HEK293T (cell line): ENCODE data around the gene ACIN1.
"Not testable (repeated sequence)": the region's sequence is repeated elsewhere in the genome, so short reads cannot be mapped to it uniquely, and the experiment has no call there.

Experiments used
- CTCF ChIA-PET: fragments of 350-600 bp; formaldehyde crosslinking; extraction: SDS; loops from one replicate; lab custom pipeline; 2021; ENCODE audit warnings: antibody characterized with exemption, inconsistent platforms; lab: Yijun Ruan, JAX
- POLR2A ChIA-PET: fragments of 350-600 bp; formaldehyde crosslinking; extraction: SDS; loops from one replicate; lab custom pipeline; 2020; ENCODE audit warnings: antibody characterized with exemption, inconsistent platforms; lab: Yijun Ruan, JAX
- DNase-seq: peaks from one replicate; pipeline ENCODE4 v3.0.0; 2012; ENCODE audit warnings: mixed read lengths; ENCODE audit errors: extremely low spot score
- ARNT ChIP-seq: fragments of 450-650 bp; IDR thresholded peaks from 2 replicates; pipeline ENCODE4 v1.6.1; 2017; ENCODE audit warnings: mild to moderate bottlenecking
- BHLHE40 ChIP-seq: fragments of 450-650 bp; IDR thresholded peaks from 2 replicates; pipeline ENCODE4 v1.6.1; 2016; ENCODE audit warnings: mild to moderate bottlenecking, moderate library complexity, borderline replicate concordance
- CTBP1 ChIP-seq: fragments of 450-650 bp; IDR thresholded peaks from 2 replicates; pipeline ENCODE4 v1.6.1; 2016; ENCODE audit warnings: borderline replicate concordance
- ELF4 ChIP-seq: fragments of 450-650 bp; IDR thresholded peaks from 2 replicates; pipeline ENCODE4 v1.6.1; 2017; ENCODE audit warnings: antibody characterized with exemption
- FOXA1 ChIP-seq: fragments of 450-650 bp; IDR thresholded peaks from 2 replicates; pipeline ENCODE4 v1.6.1; 2016; ENCODE audit warnings: mild to moderate bottlenecking
- FOXK2 ChIP-seq: fragments of 450-650 bp; IDR thresholded peaks from 2 replicates; pipeline ENCODE4 v1.6.1; 2016; ENCODE audit warnings: mild to moderate bottlenecking
- FOXM1 ChIP-seq: fragments of 450-650 bp; IDR thresholded peaks from 2 replicates; pipeline ENCODE4 v1.6.1; 2017; ENCODE audit warnings: mild to moderate bottlenecking, borderline replicate concordance
- HDGF ChIP-seq: fragments of 450-650 bp; IDR thresholded peaks from 2 replicates; pipeline ENCODE4 v1.6.1; 2017; ENCODE audit warnings: antibody characterized with exemption, borderline replicate concordance
- L3MBTL2 ChIP-seq: fragments of 450-650 bp; conservative IDR thresholded peaks from 2 replicates; pipeline ENCODE4 v1.6.1; 2016; ENCODE audit warnings: mild to moderate bottlenecking
- LEF1 ChIP-seq: fragments of 450-650 bp; IDR thresholded peaks from 2 replicates; pipeline ENCODE4 v1.6.1; 2017; ENCODE audit warnings: mild to moderate bottlenecking, borderline replicate concordance
- NFRKB ChIP-seq: fragments of 450-650 bp; IDR thresholded peaks from 2 replicates; pipeline ENCODE4 v1.6.1; 2016; ENCODE audit warnings: mild to moderate bottlenecking, moderate library complexity
- SP1 ChIP-seq: fragments of 450-650 bp; IDR thresholded peaks from 2 replicates; pipeline ENCODE4 v1.6.1; 2017
- SUZ12 ChIP-seq: fragments of 450-650 bp; IDR thresholded peaks from 2 replicates; pipeline ENCODE4 v1.6.1; 2016; ENCODE audit warnings: mild to moderate bottlenecking
- TARDBP ChIP-seq: fragments of 450-650 bp; IDR thresholded peaks from 2 replicates; pipeline ENCODE4 v1.6.1; 2016
- ZNF384 ChIP-seq: fragments of 450-650 bp; IDR thresholded peaks from 2 replicates; pipeline ENCODE4 v1.6.1; 2016
- TF ChIP-seq, protein P1 (sequence below): fragments of 450-650 bp; IDR thresholded peaks from 2 replicates; pipeline ENCODE4 v1.6.1; 2016

ACIN1 gene

DNA sequence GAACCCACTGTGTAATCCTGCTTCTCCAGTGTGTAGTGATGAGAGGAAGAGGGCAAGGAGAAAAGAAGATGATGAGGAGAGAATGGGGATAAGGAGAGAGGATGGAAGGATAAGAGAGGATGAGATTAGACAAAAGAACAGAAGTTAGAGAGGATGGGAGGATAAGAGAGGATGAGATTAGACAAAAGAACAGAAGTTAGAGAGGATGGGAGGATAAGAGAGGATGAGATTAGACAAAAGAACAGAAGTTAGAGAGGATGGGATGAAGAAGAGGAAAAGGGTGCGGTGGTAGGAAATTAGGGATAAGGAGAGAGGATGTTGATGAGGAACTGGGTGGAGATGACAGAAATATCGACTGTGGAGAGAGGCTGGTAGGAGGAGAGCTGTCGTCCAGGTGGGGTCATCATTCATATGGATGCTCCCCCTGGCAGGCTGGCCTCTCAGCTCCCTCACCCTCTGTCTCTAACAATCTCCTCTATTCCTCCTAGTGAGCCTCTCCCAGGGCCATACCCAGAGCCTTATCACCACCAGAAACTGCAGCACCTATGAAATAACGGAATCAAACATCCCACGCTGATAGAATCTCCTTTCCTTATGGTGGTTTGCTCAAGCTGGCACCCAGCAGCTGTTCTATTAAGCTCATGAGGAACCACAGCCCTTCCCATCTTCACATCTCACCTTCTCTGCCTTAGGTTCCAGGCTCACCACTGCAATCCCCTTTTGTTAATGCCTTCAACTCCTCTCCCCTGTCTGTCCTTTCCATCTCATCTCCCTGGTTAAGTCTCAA, 15.8 kb upstream of the ACIN1 start:
- no peak for DNase-seq
- ChIA-PET POLR2A (interaction anchor here (0.9 to 3.3 kb wide), 4 partner anchors 11 to 38 kb away, joined by 3 to 28 read pairs (median 7); partner anchors contain the start of genes ACIN1 and C14orf119), CTCF (interaction anchor here (0.7 to 5.5 kb wide), 4 partner anchors 10 to 42 kb away, joined by 3 to 32 read pairs (median 4); partner anchors contain the start of genes ACIN1 and C14orf119)
- no peak for TF ChIP-seq FOXK2

DNA sequence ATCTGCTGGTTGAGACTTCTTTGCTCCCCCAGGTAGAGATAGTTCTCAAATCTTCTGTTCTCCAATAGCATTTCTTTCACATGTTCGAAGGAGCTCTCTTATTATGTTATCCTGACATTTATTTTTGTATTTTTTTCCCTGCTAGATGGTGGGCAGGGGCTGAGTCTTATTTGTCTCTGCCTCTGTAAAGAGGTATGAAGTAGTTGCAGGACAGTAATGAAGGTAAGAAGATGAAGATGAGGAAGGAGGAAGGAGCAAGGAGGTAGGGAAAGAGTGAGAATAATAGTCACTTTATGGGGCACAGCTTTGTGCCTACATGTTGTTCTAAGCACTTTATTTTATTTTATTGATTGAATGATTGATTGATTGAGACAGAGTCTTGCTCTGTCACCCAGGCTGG, 14.8 kb upstream of the ACIN1 start:
- CTCF ChIA-PET = interaction anchor here (0.6 to 5.5 kb wide), 6 partner anchors 11 to 76 kb away, joined by 3 to 32 read pairs (median 6); partner anchors contain the start of genes ACIN1 and C14orf119

DNA sequence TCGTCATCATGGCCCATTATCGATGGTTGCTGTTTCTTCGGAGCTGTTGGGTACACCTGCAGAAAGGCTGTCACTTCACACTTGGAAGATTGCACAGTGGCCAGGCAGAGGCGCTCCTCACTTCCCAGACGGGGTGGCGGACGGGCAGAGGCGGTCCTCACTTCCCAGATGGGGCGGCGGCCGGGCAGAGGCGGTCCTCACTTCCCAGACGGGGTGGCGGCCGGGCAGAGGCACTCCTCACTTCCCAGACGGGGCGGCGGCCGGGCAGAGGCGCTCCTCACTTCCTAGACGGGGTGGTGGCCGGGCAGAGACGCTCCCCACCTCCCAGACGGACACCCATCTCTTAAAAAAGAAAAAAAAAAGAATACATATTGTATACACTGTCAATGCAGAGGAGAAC, 13.2 kb upstream of the ACIN1 start:
- ChIA-PET CTCF (interaction anchor here (1.0 to 5.5 kb wide), 4 partner anchors 13 to 122 kb away, joined by 3 to 32 read pairs (median 7); no protein-coding TSS in a partner anchor), POLR2A (interaction anchor here (1.3 to 3.3 kb wide), 2 partner anchors 13 to 40 kb away, joined by 5 to 28 read pairs; partner anchors contain the start of genes ACIN1 and C14orf119)
- DNase-seq = not testable (repeated sequence)

More for the DNA sequence above, 14.8 kb upstream of the ACIN1 start:
- POLR2A ChIA-PET = interaction anchor here (1.5 to 3.3 kb wide), 3 partner anchors 12 to 37 kb away, joined by 6 to 28 read pairs (median 8); partner anchors contain the start of genes ACIN1 and C14orf119
- no peak for DNase-seq
- TF ChIP-seq SUZ12 (no peak), ZNF384 (no peak), LEF1 (no peak), L3MBTL2 (no peak), NFRKB (no peak), HDGF (no peak), BHLHE40 (no peak), ELF4 (no peak)

DNA sequence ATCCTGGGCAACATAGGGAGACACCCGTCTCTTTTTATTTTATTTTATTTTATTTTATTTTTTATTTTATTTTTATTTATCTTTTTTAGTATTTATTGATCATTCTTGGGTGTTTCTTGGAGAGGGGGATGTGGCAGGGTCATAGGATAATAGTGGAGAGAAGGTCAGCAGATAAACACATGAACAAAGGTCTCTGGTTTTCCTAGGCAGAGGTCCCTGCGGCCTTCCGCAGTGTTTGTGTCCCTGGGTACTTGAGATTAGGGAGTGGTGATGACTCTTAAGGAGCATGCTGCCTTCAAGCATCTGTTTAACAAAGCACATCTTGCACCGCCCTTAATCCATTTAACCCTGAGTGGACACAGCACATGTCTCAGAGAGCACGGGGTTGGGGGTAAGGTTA, 12.7 kb upstream of the ACIN1 start:
- POLR2A ChIA-PET, DNase-seq, CTCF ChIA-PET: not testable (repeated sequence)

DNA sequence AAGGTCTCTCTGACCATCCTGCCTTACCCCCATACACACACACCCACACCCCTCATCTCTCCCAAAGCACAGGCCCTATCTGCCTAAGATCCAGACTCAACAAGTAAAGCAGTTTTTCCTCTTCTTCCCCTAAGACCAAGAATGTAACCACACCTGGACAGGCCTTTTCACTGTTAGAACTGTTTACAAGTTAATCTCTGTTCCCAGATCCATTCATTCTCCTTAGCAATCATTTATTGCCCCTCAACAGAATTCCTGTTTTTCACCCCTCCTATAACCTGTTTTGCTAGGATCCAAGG, 11.8 kb upstream of the ACIN1 start:
- POLR2A ChIA-PET = interaction anchor here (1.2 to 4.1 kb wide), 2 partner anchors 12 to 100 kb away, joined by 3 to 28 read pairs; partner anchors contain the start of genes ACIN1 and C14orf119

DNA sequence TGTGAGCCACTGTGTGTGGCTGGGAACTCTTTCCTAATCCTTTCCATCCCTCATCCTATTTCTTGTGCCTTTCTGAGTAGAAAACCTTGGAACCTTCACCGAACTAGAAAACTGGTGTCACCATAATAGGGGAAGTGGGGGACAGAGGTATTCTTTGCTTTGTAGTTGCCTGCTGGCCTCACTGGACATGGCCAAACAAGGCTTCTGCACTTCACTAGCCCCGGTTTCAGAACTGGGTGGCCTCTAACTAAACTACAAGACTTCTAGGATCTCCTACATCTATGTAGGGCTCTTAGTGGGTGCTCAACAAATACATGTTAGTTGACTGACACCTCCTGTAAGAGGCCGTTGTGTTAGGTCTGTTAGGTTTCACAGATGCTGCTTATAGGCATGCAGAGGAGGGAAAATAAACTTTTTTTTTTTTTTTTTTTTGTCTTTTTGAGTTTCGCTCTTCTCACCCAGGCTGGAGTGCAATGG, 10.4 kb upstream of the ACIN1 start:
- ChIA-PET CTCF (interaction anchor here (1.5 kb wide), 1 partner anchor 36 kb away, joined by 8 read pairs; no protein-coding TSS in a partner anchor), POLR2A (interaction anchor here (4.1 kb wide), 1 partner anchor 10 kb away, joined by 28 read pairs; the partner anchor contains the start of genes ACIN1 and C14orf119)

More for the DNA sequence above, 11.8 kb upstream of the ACIN1 start:
- no peak for TF ChIP-seq FOXM1
- TF ChIP-seq BHLHE40 = no peak
- TF ChIP-seq FOXK2 = no peak
- TF ChIP-seq, protein P1, sequence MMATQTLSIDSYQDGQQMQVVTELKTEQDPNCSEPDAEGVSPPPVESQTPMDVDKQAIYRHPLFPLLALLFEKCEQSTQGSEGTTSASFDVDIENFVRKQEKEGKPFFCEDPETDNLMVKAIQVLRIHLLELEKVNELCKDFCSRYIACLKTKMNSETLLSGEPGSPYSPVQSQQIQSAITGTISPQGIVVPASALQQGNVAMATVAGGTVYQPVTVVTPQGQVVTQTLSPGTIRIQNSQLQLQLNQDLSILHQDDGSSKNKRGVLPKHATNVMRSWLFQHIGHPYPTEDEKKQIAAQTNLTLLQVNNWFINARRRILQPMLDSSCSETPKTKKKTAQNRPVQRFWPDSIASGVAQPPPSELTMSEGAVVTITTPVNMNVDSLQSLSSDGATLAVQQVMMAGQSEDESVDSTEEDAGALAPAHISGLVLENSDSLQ = no peak
- TF ChIP-seq CTBP1 = no peak
- TF ChIP-seq ELF4 = no peak
- TF ChIP-seq L3MBTL2 = no peak
- no peak for TF ChIP-seq LEF1
- no peak for TF ChIP-seq FOXA1
- no peak for TF ChIP-seq TARDBP
- no peak for TF ChIP-seq NFRKB
- TF ChIP-seq HDGF = no peak
- TF ChIP-seq SP1 = no peak
- no peak for TF ChIP-seq ZNF384
- no peak for TF ChIP-seq ARNT
- no peak for TF ChIP-seq SUZ12
- DNase-seq = no peak
- CTCF ChIA-PET = interaction anchor here (0.5 to 1.2 kb wide), 3 partner anchors 10 to 30 kb away, joined by 5 to 6 read pairs (median 5); no protein-coding TSS in a partner anchor

DNA sequence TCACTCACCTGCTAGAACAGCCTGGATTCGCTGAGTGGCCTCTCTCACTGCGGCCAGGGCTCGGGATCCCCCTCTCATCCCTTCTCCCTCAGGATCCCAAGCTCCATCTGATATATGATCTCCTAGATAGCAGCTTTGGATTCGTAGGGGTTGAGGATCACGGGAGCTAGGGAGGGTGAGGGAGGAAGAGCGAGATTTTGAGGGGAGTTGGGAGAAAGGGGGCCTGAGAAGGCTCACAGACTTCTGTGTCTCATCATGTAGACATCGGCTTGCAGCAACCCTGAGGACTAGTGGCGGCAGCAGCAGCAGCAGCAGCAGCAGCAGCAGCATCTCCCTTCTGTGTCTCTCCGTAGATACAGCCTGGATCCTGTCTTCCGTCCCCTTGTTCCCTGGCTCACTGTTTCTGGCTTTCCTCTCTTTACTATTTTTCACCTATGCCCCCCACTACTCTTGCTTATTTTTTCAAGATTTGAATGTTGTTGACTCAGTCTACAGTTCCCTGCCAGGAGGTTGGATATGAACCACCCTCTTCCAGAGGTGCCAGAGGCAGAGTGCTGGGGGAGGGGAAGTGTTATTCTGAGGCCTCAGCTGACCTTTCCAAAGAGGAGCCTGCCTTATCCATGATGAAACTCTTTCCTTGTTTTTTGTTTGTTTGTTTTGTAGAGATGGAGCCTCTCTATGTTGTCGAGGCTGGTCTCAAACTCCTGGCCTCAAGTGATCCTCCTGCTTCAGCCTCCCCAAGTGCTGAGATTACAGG, 9.8 kb upstream of the ACIN1 start, which contains the start of gene CIROP:
CIROP (minus strand) TSS at position 399 of the 757 bp plus-strand sequence; CDS start at position 330, 69 bp downstream.
- TF ChIP-seq CTBP1 (no peak), SP1 (no peak), FOXK2 (no peak), L3MBTL2 (no peak), FOXA1 (no peak), ARNT (no peak), BHLHE40 (no peak), FOXM1 (no peak), HDGF (no peak), TARDBP (no peak), NFRKB (no peak), ZNF384 (no peak), ELF4 (no peak), SUZ12 (no peak), LEF1 (no peak)
- TF ChIP-seq, protein P1 = no peak
- DNase-seq = no peak
- ChIA-PET POLR2A (interaction anchor here (4.1 kb wide), 1 partner anchor 10 kb away, joined by 28 read pairs; the partner anchor contains the start of genes ACIN1 and C14orf119), CTCF (interaction anchor here (0.9 to 1.5 kb wide), 2 partner anchors 10 to 36 kb away, joined by 3 to 8 read pairs; partner anchors contain the start of gene ACIN1)

More for the DNA sequence above, 10.4 kb upstream of the ACIN1 start:
- no peak for DNase-seq
- TF ChIP-seq SUZ12 (no peak), HDGF (no peak)
